RPMI7951 (cell line): ENCODE measurements around the gene ARHGAP8. TPM values are rescaled to one million over a fixed set of nuclear protein-coding genes. Genes with fewer than 3 reads are reported as not detected.

Source experiments
- DNase-seq: peaks from one replicate; pipeline ENCODE4 v3.0.0-alpha.2; 2012; ENCODE audit warnings: low read depth
- total RNA-seq: library from RNA; depleted of rRNA; stranded (reverse); fragments of >200 nt; shearing (Covaris generic); gene quantifications from 2 replicates; pipeline ENCODE4 v1.2.3, GENCODE V29; 2014

The ARHGAP8 gene
- total RNA-seq, 1 experiment from 2014 or later, result not detected

- no peak for DNase-seq
These were observed 50.6 kb downstream of the ARHGAP8 start for GRCh38 chr22:44802956-44803355.

DNA sequence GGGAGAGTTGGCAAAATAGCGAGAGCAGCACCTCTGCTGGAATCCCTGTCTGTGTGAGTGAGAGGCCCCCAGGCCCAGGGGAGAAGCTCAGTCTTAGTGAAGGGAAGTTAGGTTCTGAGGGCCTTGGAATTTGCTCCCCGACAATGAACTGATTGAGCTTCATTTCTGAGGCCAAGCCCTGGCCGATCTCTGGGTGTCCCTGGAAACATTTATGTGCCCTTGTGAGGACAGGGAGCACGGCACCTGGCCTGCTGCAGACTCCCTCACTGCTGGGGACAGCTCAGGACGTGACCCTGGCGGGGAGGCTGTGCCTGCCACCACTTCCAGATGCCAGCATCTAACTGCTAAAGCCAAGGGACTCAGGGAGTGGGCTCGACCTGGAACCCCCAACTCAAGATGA, 52.0 kb downstream of the ARHGAP8 start:
- DNase-seq, result no peak

GRCh38 chr22:44805711-44806110, 53.3 kb downstream of the ARHGAP8 start:
- DNase-seq, result no peak

GRCh38 chr22:44807232-44807631, 54.9 kb downstream of the ARHGAP8 start:
- no peak for DNase-seq

GRCh38 chr22:44807915-44808690, 55.7 kb downstream of the ARHGAP8 start:
- no peak for DNase-seq

GRCh38 chr22:44809456-44809855, 57.1 kb downstream of the ARHGAP8 start:
- no peak for DNase-seq

- DNase-seq, result no peak
These were observed 58.8 kb downstream of the ARHGAP8 start for GRCh38 chr22:44811141-44811540.

DNA sequence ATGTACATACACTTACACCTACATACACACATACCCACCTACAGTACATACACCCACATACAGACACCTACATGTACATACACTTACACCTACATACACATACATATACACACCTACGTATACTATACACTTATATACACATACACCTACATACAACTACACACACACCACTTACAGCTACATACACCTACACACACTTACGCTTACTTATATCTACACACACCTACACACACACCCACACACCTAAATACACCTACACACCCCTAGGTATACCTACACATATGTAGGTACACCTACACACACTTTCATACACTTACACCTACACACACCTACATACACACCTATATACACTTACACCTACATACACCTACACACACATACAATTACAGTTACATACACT, 61.0 kb downstream of the ARHGAP8 start:
- DNase-seq, result no peak

GRCh38 chr22:44814266-44815098, 62.1 kb downstream of the ARHGAP8 start:
- DNase-seq, result no peak

GRCh38 chr22:44815099-44816070, 63.0 kb downstream of the ARHGAP8 start:
- DNase-seq, result no peak

- no peak for DNase-seq
These were observed 63.8 kb downstream of the ARHGAP8 start for GRCh38 chr22:44816141-44816540.

DNA sequence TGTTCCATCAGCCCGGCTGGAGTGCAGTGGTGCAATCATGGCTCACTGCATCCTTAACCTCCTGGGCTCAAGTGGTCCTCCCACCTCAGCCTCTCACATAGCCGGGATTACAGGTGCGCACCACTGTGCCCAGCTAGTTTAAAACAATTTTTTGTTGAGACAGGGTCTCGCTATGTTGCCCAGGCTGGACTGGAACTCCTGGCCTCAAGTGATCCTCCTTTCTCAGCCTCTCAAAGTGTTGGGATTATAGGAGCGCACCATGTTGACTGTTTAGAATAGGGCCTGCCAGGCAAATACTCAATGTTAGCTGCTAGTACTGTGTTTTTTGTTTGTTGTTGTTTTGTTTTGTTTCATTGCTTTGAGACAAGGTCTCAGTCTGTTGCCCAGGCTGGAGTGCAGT, 66.4 kb downstream of the ARHGAP8 start:
- no peak for DNase-seq

DNA sequence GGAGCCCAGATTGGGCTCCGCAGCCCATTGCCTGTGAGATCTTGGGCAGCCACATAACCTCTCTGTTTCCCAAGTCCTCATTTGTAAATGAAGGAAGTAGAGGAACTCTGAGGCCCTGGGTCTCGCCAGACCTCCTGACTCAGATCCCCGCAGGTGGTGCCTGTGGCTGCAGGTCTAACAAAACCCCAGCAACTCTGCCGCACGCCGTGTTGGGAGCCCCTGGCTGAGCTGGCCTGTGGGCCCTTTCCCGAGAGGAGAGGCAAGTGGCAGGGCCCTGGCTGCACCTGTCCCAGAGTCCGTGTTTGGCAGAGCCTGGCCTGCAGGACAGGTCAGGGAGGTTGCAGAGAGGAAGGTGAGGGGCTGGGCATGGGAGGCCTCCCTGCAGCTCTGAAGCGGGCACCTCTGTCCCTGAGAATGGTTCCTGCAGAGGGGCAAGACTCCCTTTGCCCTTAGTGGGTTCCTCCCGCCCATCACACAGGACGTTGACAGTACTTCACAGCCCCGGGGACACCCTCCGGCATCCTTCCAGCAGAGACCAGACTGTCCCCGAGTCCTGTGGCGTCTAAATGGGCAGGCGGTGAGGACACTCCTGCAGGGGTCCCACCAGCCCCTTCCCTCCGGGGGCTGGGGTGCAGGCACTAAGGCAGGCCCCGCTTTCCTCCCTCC, 67.7 kb downstream of the ARHGAP8 start:
- no peak for DNase-seq

DNA sequence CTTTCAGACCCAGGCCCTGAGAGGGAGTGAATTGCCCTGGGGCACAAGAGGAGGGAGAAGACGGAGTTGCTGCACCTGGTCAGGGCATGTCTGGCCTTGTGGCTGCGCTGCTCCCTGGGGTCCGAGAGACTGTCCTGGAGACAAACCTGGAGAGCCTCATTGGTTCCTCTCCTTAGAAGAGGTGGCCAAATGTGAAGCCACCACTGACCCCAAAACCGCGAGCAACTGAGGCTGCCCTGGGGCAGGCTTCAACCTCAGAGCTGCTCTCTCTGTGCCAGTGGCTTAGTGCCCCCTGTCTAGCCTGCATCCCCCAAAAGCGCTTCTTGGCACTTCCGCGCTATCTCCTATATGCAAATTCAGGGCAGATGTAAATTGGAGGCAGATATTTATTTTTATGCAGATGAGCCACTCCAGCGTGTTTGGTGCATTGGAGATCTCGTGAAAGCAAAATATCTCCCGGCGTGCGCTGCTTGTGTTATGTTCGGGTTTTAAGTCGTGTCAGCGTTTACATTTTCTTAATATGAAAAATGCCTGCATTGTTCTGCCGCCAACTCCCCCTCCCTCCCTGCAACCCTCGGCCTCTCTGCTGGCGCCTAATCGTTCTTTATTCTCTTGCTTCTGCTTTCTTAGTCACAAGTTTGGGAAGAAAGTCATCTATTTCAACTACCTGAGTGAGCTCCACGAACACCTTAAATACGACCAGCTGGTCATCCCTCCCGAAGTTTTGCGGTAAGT, 69.5 kb downstream of the ARHGAP8 start:
- DNase-seq, result no peak

- DNase-seq, result no peak
These were observed 70.2 kb downstream of the ARHGAP8 start for GRCh38 chr22:44822534-44822933.

DNA sequence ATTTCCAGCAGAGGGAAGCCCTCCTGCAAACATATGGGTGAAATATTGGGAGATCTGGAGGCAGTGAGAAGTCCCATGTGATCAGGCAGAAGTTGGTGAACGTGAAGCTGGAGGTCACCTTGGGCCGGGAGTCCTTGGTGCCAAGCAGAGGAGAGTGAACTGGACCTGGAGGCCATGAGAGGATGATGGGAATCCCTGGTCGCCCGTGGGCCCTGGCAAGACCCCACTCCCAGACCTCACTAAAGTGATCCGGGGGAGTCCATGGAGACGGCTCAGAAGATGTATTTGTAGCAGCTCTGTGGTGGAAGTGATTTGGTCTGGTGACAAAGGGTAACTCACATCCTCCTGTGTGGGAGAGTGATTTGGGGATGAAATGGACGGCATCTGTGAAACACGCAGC, 71.0 kb downstream of the ARHGAP8 start:
- DNase-seq, result no peak

GRCh38 chr22:44823806-44824205, 71.4 kb downstream of the ARHGAP8 start:
- no peak for DNase-seq

- DNase-seq, result no peak
These were observed 71.9 kb downstream of the ARHGAP8 start for GRCh38 chr22:44824271-44824670.

DNA sequence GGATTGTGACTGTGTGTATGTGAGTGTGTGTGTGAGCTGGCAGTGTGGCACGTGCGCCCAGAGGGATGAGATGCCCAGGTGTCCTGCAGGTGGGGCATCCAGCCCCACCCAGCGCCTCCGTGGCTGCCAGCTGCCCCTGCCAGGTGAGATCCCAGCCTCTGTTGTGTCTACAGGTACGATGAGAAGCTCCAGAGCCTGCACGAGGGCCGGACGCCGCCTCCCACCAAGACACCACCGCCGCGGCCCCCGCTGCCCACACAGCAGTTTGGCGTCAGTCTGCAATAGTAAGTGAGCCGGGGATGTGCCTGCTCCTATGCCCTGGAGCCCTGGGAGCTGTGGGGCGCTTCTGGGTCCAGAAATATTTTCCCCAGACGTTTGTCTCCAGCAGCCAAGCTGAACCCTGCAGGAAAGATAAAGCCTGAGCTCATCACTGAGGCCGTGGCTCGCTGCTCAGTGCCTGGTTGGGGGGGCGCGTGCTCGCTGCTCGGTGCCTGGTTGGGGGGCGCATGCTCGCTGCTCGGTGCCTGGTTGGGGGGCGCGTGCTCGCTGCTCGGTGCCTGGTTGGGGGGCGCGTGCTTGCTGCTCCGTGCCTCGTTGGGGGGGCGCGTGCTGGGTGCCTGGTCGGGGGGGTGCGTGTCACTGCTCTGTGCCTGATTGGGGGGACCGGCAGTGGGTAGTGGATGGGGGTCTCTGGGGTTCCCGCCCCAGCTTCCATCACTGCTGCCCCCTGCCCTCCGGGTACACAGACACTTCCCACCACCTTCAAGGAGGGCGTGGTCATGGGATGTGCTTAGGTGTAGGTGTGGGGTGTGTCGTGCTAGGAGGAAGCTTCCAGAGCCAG, 73.2 kb downstream of the ARHGAP8 start:
- no peak for DNase-seq
